ENCODE measurements around the gene EAF1.

DNA sequence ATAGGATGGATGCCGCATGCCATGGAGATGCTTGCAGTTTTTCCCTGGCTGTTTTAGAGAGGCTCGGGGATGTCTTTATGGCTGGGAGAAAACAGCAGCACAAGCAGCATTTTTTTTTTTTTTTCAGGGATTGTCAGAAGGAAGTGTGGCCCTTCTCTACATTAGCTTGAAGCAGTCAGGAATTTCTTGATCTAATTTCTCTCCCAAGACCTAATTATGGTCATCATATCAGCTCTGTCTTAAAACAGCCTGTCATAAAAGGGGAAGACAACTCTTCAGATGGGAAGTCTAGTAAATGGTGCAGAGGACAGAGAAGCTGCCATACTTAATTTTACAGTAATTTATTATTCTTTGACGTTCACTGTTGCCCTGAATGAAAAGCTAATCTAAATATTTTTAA is 44.5 kb downstream of the EAF1 start:
- TF ChIP-seq, protein P1, sequence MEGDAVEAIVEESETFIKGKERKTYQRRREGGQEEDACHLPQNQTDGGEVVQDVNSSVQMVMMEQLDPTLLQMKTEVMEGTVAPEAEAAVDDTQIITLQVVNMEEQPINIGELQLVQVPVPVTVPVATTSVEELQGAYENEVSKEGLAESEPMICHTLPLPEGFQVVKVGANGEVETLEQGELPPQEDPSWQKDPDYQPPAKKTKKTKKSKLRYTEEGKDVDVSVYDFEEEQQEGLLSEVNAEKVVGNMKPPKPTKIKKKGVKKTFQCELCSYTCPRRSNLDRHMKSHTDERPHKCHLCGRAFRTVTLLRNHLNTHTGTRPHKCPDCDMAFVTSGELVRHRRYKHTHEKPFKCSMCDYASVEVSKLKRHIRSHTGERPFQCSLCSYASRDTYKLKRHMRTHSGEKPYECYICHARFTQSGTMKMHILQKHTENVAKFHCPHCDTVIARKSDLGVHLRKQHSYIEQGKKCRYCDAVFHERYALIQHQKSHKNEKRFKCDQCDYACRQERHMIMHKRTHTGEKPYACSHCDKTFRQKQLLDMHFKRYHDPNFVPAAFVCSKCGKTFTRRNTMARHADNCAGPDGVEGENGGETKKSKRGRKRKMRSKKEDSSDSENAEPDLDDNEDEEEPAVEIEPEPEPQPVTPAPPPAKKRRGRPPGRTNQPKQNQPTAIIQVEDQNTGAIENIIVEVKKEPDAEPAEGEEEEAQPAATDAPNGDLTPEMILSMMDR (IDR thresholded peaks at IDR 0.05; ENCODE audit: poor library complexity, severe bottlenecking): no peak
- TF ChIP-seq REST (IDR thresholded peaks at IDR 0.05; ENCODE audit: borderline replicate concordance) (no peak), EP300 (conservative IDR thresholded peaks at IDR 0.05; ENCODE audit: poor library complexity, severe bottlenecking) (no peak), TAF1 (IDR thresholded peaks at IDR 0.05; ENCODE audit: low read depth) (no peak), POLR2AphosphoS5 (IDR thresholded peaks at IDR 0.05) (no peak), MXI1 (conservative IDR thresholded peaks at IDR 0.05; ENCODE audit: poor library complexity, severe bottlenecking) (no peak), EZH2 (IDR thresholded peaks at IDR 0.05; ENCODE audit: borderline replicate concordance, insufficient read depth, low read length, poor library complexity, severe bottlenecking) (no peak)
